K562 (cell line): Measurements from ENCODE around the gene CNDP1. TPM values are rescaled to one million over a fixed set of nuclear protein-coding genes. Genes with fewer than 3 reads are reported as not detected.

Experiments
- ATAC-seq: fragments of 200-7000 bp; cut with Tn5 transposase; 3 replicates; pipeline ENCODE4 v1.9.1; 2020; ENCODE audit warnings: moderate library complexity
- BruUV-seq: library from RNA; stranded (reverse); fragments of 400-500 nt; replicated peaks from 2 replicates; lab custom pipeline; 2021; lab: Mats Ljungman, UMichigan
- CTCF ChIA-PET: fragments of 300-600 bp; formaldehyde crosslinking; extraction: SDS; loops from one replicate; lab custom pipeline; 2021; ENCODE audit warnings: low intra/inter-chr PET ratio; lab: Yijun Ruan, JAX
- POLR2A ChIA-PET: fragments of 300-600, 350-650 bp; sonication (Branson Sonifier 250); formaldehyde crosslinking; extraction: SDS; loops from one replicate; lab custom pipeline; 2021; ENCODE audit warnings: antibody characterized with exemption, inconsistent platforms; lab: Yijun Ruan, JAX
- DNase-seq, 4 experiments: peaks; one replicate each; pipeline versions ENCODE4 v3.0.0 to v3.0.0-alpha.2; 2011 to 2018; ENCODE audit warnings: low spot score in 3 of 4, mixed read lengths in 3 of 4; ENCODE audit errors: extremely low read depth in 1 of 4
- FAIRE-seq: peaks from 2 replicates; lab custom pipeline; 2011; peaks lifted over from hg19 to GRCh38; lab: Jason Lieb, UNC
- H2AFZ ChIP-seq: 2 replicates; pipeline ENCODE4 v1.6.0; 2011; ENCODE audit warnings: low read depth, low read length, control low read depth, inconsistent platforms
- H3K27ac ChIP-seq: fragments of 200-600 bp; 3 replicates; pipeline ENCODE4 v1.8.0; 2011; ENCODE audit warnings: low read depth, mild to moderate bottlenecking, control low read depth, inconsistent platforms, low read length, moderate library complexity, mixed read lengths; ENCODE audit errors: extremely low read depth
- H3K27me3 ChIP-seq, 2 experiments: fragments of 300-600 bp in 1 of 2; 2 replicates in 1 of 2; 3 replicates in 1 of 2; pipeline versions ENCODE4 v1.6.0 to v1.8.0; 2011; ENCODE audit warnings: inconsistent platforms in 2 of 2, low read length in 2 of 2, mild to moderate bottlenecking in 1 of 2, mixed read lengths in 1 of 2, moderate library complexity in 1 of 2; ENCODE audit not compliant: control insufficient read depth in 2 of 2, insufficient read depth in 2 of 2
- H3K36me3 ChIP-seq: fragments of 300-600 bp; 3 replicates; pipeline ENCODE4 v1.8.0; 2011; ENCODE audit warnings: mild to moderate bottlenecking, low read length, inconsistent platforms; ENCODE audit not compliant: control insufficient read depth, insufficient read depth
- H3K4me1 ChIP-seq, 2 experiments: fragments of 200-600 bp in 1 of 2; replicated peaks in 1 of 2; 2 replicates in 1 of 2; 3 replicates in 1 of 2; pipeline versions ENCODE4 v1.5.1 to v1.8.0; 2011; ENCODE audit warnings: inconsistent platforms in 2 of 2, low read length in 2 of 2, mild to moderate bottlenecking in 1 of 2, mixed read lengths in 1 of 2, moderate library complexity in 1 of 2; ENCODE audit not compliant: control insufficient read depth in 2 of 2, insufficient read depth in 2 of 2
- H3K4me2 ChIP-seq: 2 replicates; pipeline ENCODE4 v1.6.1; 2011; ENCODE audit warnings: low read length, control low read depth, inconsistent platforms, mixed read lengths; ENCODE audit not compliant: insufficient read depth
- H3K4me3 ChIP-seq: fragments of 200-600 bp; sonication (generic), shearing (Covaris generic); 2 replicates; pipeline ENCODE4 v1.5.1; 2016; ENCODE audit warnings: control low read depth, inconsistent platforms
- H3K79me2 ChIP-seq: fragments of 200-600 bp; 3 replicates; pipeline ENCODE4 v1.8.0; 2011; ENCODE audit warnings: low read length, inconsistent platforms; ENCODE audit not compliant: control insufficient read depth, insufficient read depth
- H3K9ac ChIP-seq, 2 experiments: 2 replicates each; pipeline versions ENCODE4 v1.6.0 to v1.6.1; 2011; ENCODE audit warnings: low read depth in 2 of 2, low read length in 2 of 2, control low read depth in 1 of 2, inconsistent platforms in 1 of 2, mild to moderate bottlenecking in 1 of 2, mixed read lengths in 1 of 2; ENCODE audit not compliant: insufficient read depth in 1 of 2
- H3K9me1 ChIP-seq: one replicate; pipeline ENCODE4 v1.6.0; 2011; ENCODE audit warnings: inconsistent platforms, mild to moderate bottlenecking, low read length, moderate library complexity; ENCODE audit not compliant: control insufficient read depth, insufficient read depth
- H3K9me3 ChIP-seq: replicated peaks from 2 replicates; pipeline ENCODE4 v1.5.1; 2011; ENCODE audit warnings: low read depth, low read length, inconsistent platforms; ENCODE audit not compliant: control insufficient read depth, insufficient read depth
- H4K20me1 ChIP-seq: replicated peaks from 2 replicates; pipeline ENCODE4 v1.6.1; 2011; ENCODE audit warnings: low read length, inconsistent platforms, mixed read lengths; ENCODE audit not compliant: control insufficient read depth, insufficient read depth
- CHD2 ChIP-seq: IDR thresholded peaks from 2 replicates; pipeline ENCODE4 v1.6.1; 2011; ENCODE audit warnings: low read depth, low read length
- HDAC6 ChIP-seq: IDR thresholded peaks from 2 replicates; pipeline ENCODE4 v1.6.1; 2012; ENCODE audit warnings: low read depth, mild to moderate bottlenecking, control low read depth, inconsistent platforms, low read length, moderate library complexity
- HNRNPLL ChIP-seq: fragments of 200-400 bp; formaldehyde crosslinking; IDR thresholded peaks from 2 replicates; pipeline ENCODE4 v1.6.1; 2017; ENCODE audit warnings: low read length, low read depth, mild to moderate bottlenecking; ENCODE audit not compliant: poor library complexity, severe bottlenecking
- MAFG ChIP-seq: fragments of 450-650 bp; conservative IDR thresholded peaks from 2 replicates; pipeline ENCODE4 v1.6.1; 2016; ENCODE audit warnings: missing genetic modification characterization, missing compliant biosample characterization
- RHOXF2B ChIP-seq: fragments of 250-450 bp; sonication (Bioruptor Pico); conservative IDR thresholded peaks from 2 replicates; pipeline ENCODE4 v1.5.1; 2021
- SNIP1 ChIP-seq: fragments of 450-650 bp; IDR thresholded peaks from 2 replicates; pipeline ENCODE4 v1.7.1; 2017; ENCODE audit warnings: low read depth, mild to moderate bottlenecking
- TAF7 ChIP-seq: fragments of 450-650 bp; IDR thresholded peaks from 2 replicates; pipeline ENCODE4 v1.6.1; 2016; ENCODE audit warnings: missing genetic modification characterization, missing compliant biosample characterization
- U2AF1 ChIP-seq: fragments of 200-400 bp; formaldehyde crosslinking; optimal IDR thresholded peaks from 2 replicates; pipeline ENCODE3; 2017; ENCODE audit warnings: mild to moderate bottlenecking, low read depth, low read length, moderate library complexity
- U2AF2 ChIP-seq: fragments of 200-400 bp; formaldehyde crosslinking; optimal IDR thresholded peaks from 2 replicates; pipeline ENCODE3; 2017; ENCODE audit warnings: low read depth, mild to moderate bottlenecking, low read length
- XRCC4 ChIP-seq: IDR thresholded peaks from one replicate; pipeline ENCODE4 v1.6.1; 2011; ENCODE audit not compliant: insufficient read depth, insufficient read length; ENCODE audit errors: extremely low read depth
- YY1 ChIP-seq, 3 experiments: IDR thresholded peaks; 2 replicates each; pipeline ENCODE4 v1.6.1; 2011; ENCODE audit warnings: low read length in 2 of 3, mild to moderate bottlenecking in 2 of 3, moderate library complexity in 2 of 3, borderline replicate concordance in 1 of 3, control low read depth in 1 of 3, low read depth in 1 of 3; ENCODE audit not compliant: insufficient read depth in 3 of 3, insufficient replicate concordance in 2 of 3, control insufficient read depth in 1 of 3, insufficient read length in 1 of 3; ENCODE audit errors: extremely low read depth in 1 of 3
- ZKSCAN3 ChIP-seq: fragments of 250-450 bp; sonication (Bioruptor Pico); IDR thresholded peaks from 2 replicates; pipeline ENCODE4 v1.4.0; 2020
- WGBS: fragments of 100-300 bp; shearing (Covaris generic); methylation state at CpG from one replicate; pipeline ENCODE4 v1.1.6; 2016; ENCODE audit warnings: low coverage, mixed read lengths; ENCODE audit not compliant: insufficient coverage; ENCODE audit errors: missing lambda C conversion rate; 5-methylcytosine and 5-hydroxymethylcytosine counted together
- in situ Hi-C: fragments of 300-500 bp; cut with MboI; formaldehyde crosslinking; loops from 4 replicates; pipeline ENCODE4 v1.15.0; 2018; ENCODE audit warnings: inconsistent platforms, mixed read lengths
- intact Hi-C: fragments of 100-400 bp; cut with micrococcal nuclease; formaldehyde crosslinking; loops from 2 replicates; pipeline ENCODE4 v1.14.2; 2022
- polyA plus RNA-seq, 8 experiments: library from polyadenylated mRNA; depleted of rRNA in 4 of 8; stranded (reverse) in 5 of 8; unstranded in 3 of 8; fragments of >200 nt; fragmentation: Nextera tagmentation in 2 of 8; fragmentation: Illumina TruSeq in 1 of 8; extraction: Ambion mirVana in 2 of 8; extraction: Trizol in 1 of 8; gene quantifications; 2 replicates each; pipeline versions ENCODE4 v1.2.1 to v1.2.3, GENCODE V29; 2011 to 2014; ENCODE audit warnings: inconsistent platforms in 1 of 8, missing spikeins in 1 of 8
- total RNA-seq, 7 experiments: library from RNA; depleted of rRNA in 6 of 7; stranded (reverse); fragments of >200 nt in 6 of 7; fragmentation: Illumina TruSeq in 2 of 7; extraction: Trizol in 2 of 7; gene quantifications; 2 replicates each; pipeline versions ENCODE4 v1.2.1 to v1.2.3, GENCODE V29; 2011 to 2021; ENCODE audit warnings: low replicate concordance in 1 of 7
- TF ChIP-seq, protein P1 (sequence below), 2 experiments: fragments of 450-650 bp; IDR thresholded peaks; 2 replicates each; pipeline ENCODE4 v1.6.1; 2018; ENCODE audit warnings: mild to moderate bottlenecking in 2 of 2, low read depth in 1 of 2; ENCODE audit not compliant: partially characterized antibody in 2 of 2
- TF ChIP-seq, protein P2 (sequence below): fragments of 450-650 bp; formaldehyde crosslinking; IDR thresholded peaks from 2 replicates; pipeline ENCODE4 v1.4.0; 2020; ENCODE audit warnings: mild to moderate bottlenecking

Gene CNDP1
- total and polyA plus RNA-seq, 9 of the 15 experiments (the other 6 are each of a cell fraction or from before 2014, with no cell fraction given), result not detected

DNA sequence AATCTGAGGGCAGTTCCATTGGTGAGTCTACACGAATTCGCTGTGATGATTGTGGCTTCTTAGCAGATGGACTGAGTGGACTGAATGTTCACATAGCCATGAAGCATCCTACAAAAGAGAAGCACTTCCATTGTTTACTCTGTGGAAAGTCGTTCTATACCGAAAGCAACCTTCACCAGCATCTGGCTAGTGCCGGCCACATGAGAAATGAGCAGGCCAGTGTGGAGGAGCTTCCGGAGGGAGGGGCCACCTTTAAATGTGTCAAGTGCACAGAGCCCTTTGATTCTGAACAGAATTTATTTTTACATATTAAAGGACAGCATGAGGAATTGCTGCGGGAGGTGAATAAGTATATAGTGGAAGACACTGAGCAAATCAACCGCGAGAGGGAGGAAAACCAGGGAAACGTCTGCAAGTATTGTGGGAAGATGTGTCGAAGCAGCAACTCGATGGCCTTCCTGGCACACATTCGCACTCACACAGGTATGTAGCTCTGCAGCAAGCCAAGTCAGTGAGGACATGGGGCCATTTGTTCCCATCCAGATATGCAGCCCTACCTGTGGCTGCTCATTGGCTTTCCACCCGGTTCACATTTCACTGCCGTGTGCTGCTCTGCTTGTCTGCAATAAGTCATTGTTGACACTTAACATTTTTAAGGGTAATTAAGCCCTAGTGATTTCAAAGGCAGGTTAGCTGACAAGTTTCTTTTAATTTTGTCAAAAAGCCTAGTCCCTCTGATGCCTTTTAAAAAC is 101.1 kb downstream of the CNDP1 start:
- intact Hi-C loops, result no loop called here
- Histone ChIP-seq H3K4me3 (no peak overlapping the region), H3K9me3 (no peaks in the 10 kb centered on the region), H4K20me1 (no peaks in the 10 kb centered on the region), H3K9ac (no peak overlapping the region), H3K36me3 (peaks cover 10% of the 10 kb centered on the region; the same call in 1 of the 3 replicates), H3K27me3 (no peaks in the 10 kb centered on the region), H3K4me2 (no peak overlapping the region), H3K9me1 (no peaks in the 10 kb centered on the region), H2AFZ (no peak overlapping the region), H3K79me2 (no peaks in the 10 kb centered on the region), H3K27ac (no peak overlapping the region), H3K4me1 (no peaks in the 10 kb centered on the region)
- FAIRE-seq, result no peak
- in situ Hi-C loops, result no loop called here
- WGBS, result 90% methylated on average over 11 of the region's 15 CpGs
- ATAC-seq, result no peak
- no TSS peak for BruUV-seq
- ChIA-PET POLR2A (no interaction called here), CTCF (no interaction called here)
- DNase-seq, result no peak
- TF ChIP-seq ZKSCAN3 (no peak), U2AF2 (no peak), XRCC4 (no peak), HNRNPLL (no peak), RHOXF2B (CRISPR knock-in tag) (no peak), SNIP1 (no peak), HDAC6 (no peak), CHD2 (no peak), MAFG (tag) (no peak), TAF7 (no peak), YY1 (IDR thresholded peaks at IDR 0.05; ENCODE audit: borderline replicate concordance in 1 of 3, control insufficient read depth in 1 of 3, extremely low read depth in 1 of 3, insufficient read depth in 3 of 3, insufficient read length in 1 of 3, insufficient replicate concordance in 2 of 3, low read depth in 1 of 3, low read length in 2 of 3) (no peak), U2AF1 (no peak)
- TF ChIP-seq, protein P1, sequence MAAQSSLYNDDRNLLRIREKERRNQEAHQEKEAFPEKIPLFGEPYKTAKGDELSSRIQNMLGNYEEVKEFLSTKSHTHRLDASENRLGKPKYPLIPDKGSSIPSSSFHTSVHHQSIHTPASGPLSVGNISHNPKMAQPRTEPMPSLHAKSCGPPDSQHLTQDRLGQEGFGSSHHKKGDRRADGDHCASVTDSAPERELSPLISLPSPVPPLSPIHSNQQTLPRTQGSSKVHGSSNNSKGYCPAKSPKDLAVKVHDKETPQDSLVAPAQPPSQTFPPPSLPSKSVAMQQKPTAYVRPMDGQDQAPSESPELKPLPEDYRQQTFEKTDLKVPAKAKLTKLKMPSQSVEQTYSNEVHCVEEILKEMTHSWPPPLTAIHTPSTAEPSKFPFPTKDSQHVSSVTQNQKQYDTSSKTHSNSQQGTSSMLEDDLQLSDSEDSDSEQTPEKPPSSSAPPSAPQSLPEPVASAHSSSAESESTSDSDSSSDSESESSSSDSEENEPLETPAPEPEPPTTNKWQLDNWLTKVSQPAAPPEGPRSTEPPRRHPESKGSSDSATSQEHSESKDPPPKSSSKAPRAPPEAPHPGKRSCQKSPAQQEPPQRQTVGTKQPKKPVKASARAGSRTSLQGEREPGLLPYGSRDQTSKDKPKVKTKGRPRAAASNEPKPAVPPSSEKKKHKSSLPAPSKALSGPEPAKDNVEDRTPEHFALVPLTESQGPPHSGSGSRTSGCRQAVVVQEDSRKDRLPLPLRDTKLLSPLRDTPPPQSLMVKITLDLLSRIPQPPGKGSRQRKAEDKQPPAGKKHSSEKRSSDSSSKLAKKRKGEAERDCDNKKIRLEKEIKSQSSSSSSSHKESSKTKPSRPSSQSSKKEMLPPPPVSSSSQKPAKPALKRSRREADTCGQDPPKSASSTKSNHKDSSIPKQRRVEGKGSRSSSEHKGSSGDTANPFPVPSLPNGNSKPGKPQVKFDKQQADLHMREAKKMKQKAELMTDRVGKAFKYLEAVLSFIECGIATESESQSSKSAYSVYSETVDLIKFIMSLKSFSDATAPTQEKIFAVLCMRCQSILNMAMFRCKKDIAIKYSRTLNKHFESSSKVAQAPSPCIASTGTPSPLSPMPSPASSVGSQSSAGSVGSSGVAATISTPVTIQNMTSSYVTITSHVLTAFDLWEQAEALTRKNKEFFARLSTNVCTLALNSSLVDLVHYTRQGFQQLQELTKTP (IDR thresholded peaks at IDR 0.05; ENCODE audit: low read depth in 1 of 2, partially characterized antibody in 2 of 2), result no peak
- TF ChIP-seq, protein P2, sequence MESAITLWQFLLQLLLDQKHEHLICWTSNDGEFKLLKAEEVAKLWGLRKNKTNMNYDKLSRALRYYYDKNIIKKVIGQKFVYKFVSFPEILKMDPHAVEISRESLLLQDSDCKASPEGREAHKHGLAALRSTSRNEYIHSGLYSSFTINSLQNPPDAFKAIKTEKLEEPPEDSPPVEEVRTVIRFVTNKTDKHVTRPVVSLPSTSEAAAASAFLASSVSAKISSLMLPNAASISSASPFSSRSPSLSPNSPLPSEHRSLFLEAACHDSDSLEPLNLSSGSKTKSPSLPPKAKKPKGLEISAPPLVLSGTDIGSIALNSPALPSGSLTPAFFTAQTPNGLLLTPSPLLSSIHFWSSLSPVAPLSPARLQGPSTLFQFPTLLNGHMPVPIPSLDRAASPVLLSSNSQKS, result no peak
